Left lung (tissue), 10 donors: ENCODE data around the gene RSRC1. TPM values are rescaled to one million over a fixed set of nuclear protein-coding genes. Genes with fewer than 3 reads are reported as not detected.

Source experiments
- ATAC-seq: fragments of 200-7000 bp; cut with Tn5 transposase; one replicate; pipeline ENCODE4 v1.9.1; 2020; ENCODE audit warnings: moderate library complexity
- DNase-seq, 4 donors: peaks; one replicate each; pipeline ENCODE4 v3.0.0-alpha.2; 2013 to 2020
- H3K27ac ChIP-seq, 2 donors: fragments of 200-600 bp; sonication (generic) in 1 of 2; one replicate each; pipeline versions ENCODE4 v1.5.0 to v1.8.0; 2020 to 2021
- H3K27me3 ChIP-seq, 2 donors: fragments of 200-600 bp; sonication (generic) in 1 of 2; one replicate each; pipeline versions ENCODE4 v1.5.0 to v1.8.0; 2020 to 2021
- H3K36me3 ChIP-seq, 2 donors: fragments of 200-600 bp; sonication (generic) in 1 of 2; one replicate each; pipeline versions ENCODE4 v1.5.0 to v1.8.0; 2020 to 2021
- H3K4me1 ChIP-seq, 2 donors: fragments of 200-600 bp; one replicate each; pipeline ENCODE4 v1.8.0; 2021
- H3K4me3 ChIP-seq, 2 donors: fragments of 200-600 bp; sonication (generic) in 1 of 2; one replicate each; pipeline versions ENCODE4 v1.5.0 to v1.8.0; 2020 to 2021; ENCODE audit warnings: mild to moderate bottlenecking in 1 of 2
- H3K9me3 ChIP-seq, 2 donors: fragments of 200-600 bp; sonication (generic) in 1 of 2; one replicate each; pipeline versions ENCODE4 v1.5.0 to v1.8.0; 2020 to 2021
- CTCF ChIP-seq, 2 donors: fragments of 200-600 bp; sonication (generic) in 1 of 2; IDR thresholded peaks; one replicate each; pipeline versions ENCODE4 v1.5.0 to v1.8.0; 2021; ENCODE audit warnings: antibody characterized with exemption in 2 of 2
- intact Hi-C, 2 donors: fragments of 100-400 bp; cut with DNase I; formaldehyde crosslinking; loops; one replicate each; pipeline versions ENCODE4 v1.11.2 to v1.14.2; 2022
- polyA plus RNA-seq, 6 donors: library from polyadenylated mRNA; unstranded; fragments of 120-200 nt; gene quantifications; one replicate each; pipeline ENCODE4 v1.2.1, GENCODE V29; 2013; ENCODE audit not compliant: insufficient read length in 6 of 6
- total RNA-seq, 2 donors: library from RNA; stranded (reverse); fragmentation: NEBNext Ultra II Directional; extraction: Animal tissue kit (Norgen Biotek cat#: 25700); gene quantifications; one replicate each; pipeline ENCODE4 v1.2.1, GENCODE V29; 2021
- donor health status: DM: no; HTN: yes; CAD: no.
- donor health status: DM: no; HTN: no; CAD: no.

Gene RSRC1
- total and polyA plus RNA-seq, 8 donors, result 23.7 to 30.7 (median 27.6) TPM

- intact Hi-C loops, result no loop called here
- H3K27me3 ChIP-seq, result no peaks in the 10 kb centered on the region
- ATAC-seq (no peak), DNase-seq (no peak)
- H3K9me3 ChIP-seq, result no peaks in the 10 kb centered on the region
- TF ChIP-seq CTCF (IDR thresholded peaks at IDR 0.05), result no peak
- no peaks in the 10 kb centered on the region for H3K36me3 ChIP-seq
- no peaks in the 10 kb centered on the region for H3K4me1 ChIP-seq
- H3K4me3 ChIP-seq, result no peak overlapping the region
- no peak overlapping the region for H3K27ac ChIP-seq
These were observed 269.6 kb downstream of the RSRC1 start for GRCh38 chr3:158379517-158379916.

GRCh38 chr3:158381262-158381868 is 271.5 kb downstream of the RSRC1 start:
- Histone ChIP-seq H3K27ac (no peak overlapping the region), H3K27me3 (no peaks in the 10 kb centered on the region), H3K4me1 (no peaks in the 10 kb centered on the region), H3K4me3 (no peak overlapping the region), H3K36me3 (no peaks in the 10 kb centered on the region), H3K9me3 (no peaks in the 10 kb centered on the region)
- ATAC-seq (no peak), DNase-seq (no peak)
- intact Hi-C loops, result no loop called here
- TF ChIP-seq CTCF (IDR thresholded peaks at IDR 0.05), result no peak

GRCh38 chr3:158382479-158382878 is 272.6 kb downstream of the RSRC1 start:
- Histone ChIP-seq H3K4me3 (no peak overlapping the region), H3K9me3 (no peaks in the 10 kb centered on the region), H3K4me1 (no peaks in the 10 kb centered on the region), H3K27ac (no peak overlapping the region), H3K36me3 (no peaks in the 10 kb centered on the region), H3K27me3 (no peaks in the 10 kb centered on the region)
- TF ChIP-seq CTCF (IDR thresholded peaks at IDR 0.05), result no peak
- DNase-seq, result no peak
- intact Hi-C loops, result no loop called here
- ATAC-seq, result no peak

GRCh38 chr3:158384019-158384418 is 274.1 kb downstream of the RSRC1 start:
- no peak for DNase-seq
- no peak for TF ChIP-seq CTCF (IDR thresholded peaks at IDR 0.05)
- Histone ChIP-seq H3K36me3 (no peaks in the 10 kb centered on the region), H3K4me3 (no peak overlapping the region), H3K27me3 (no peaks in the 10 kb centered on the region), H3K27ac (no peak overlapping the region), H3K4me1 (no peaks in the 10 kb centered on the region), H3K9me3 (no peaks in the 10 kb centered on the region)
- ATAC-seq, result no peak
- intact Hi-C loops, result no loop called here

- intact Hi-C loops, result no loop called here
- TF ChIP-seq CTCF (IDR thresholded peaks at IDR 0.05), result no peak
- no peak for ATAC-seq
These were observed 285.5 kb downstream of the RSRC1 start for GRCh38 chr3:158395421-158395820.

More at GRCh38 chr3:158395421-158395820, 285.5 kb downstream of the RSRC1 start:
- H3K4me1 ChIP-seq, result no peaks in the 10 kb centered on the region
- H3K27me3 ChIP-seq, result no peaks in the 10 kb centered on the region
- peaks cover 0 to 12% of the 10 kb centered on the region in 2 donors for H3K9me3 ChIP-seq
- no peak overlapping the region for H3K27ac ChIP-seq
- DNase-seq, result no peak
- H3K4me3 ChIP-seq, result no peak overlapping the region
- no peaks in the 10 kb centered on the region for H3K36me3 ChIP-seq
